DOHH2 (cell line): ENCODE results near the gene DNAH14.

Source experiments
- CTCF ChIP-seq: fragments of 200-600 bp; sonication (generic); IDR thresholded peaks from one replicate; pipeline ENCODE4 v1.5.1; 2014; ENCODE audit warnings: antibody characterized with exemption, mild to moderate bottlenecking, low read depth, low read length; ENCODE audit not compliant: poor library complexity, severe bottlenecking
- EZH2phosphoT487 ChIP-seq: fragments of 200-600 bp; sonication (generic); IDR thresholded peaks from 2 replicates; pipeline ENCODE4 v1.6.1; 2017; ENCODE audit warnings: borderline replicate concordance, mild to moderate bottlenecking, antibody characterized with exemption, low read length, moderate library complexity, mixed read lengths

- no peak for TF ChIP-seq CTCF
- TF ChIP-seq EZH2phosphoT487 = no peak
Observed at GRCh38 chr1:225435957-225436392, 506.5 kb downstream of the DNAH14 start.
